ENCODE measurements around the gene CAPN10. TPM values are rescaled to one million over a fixed set of nuclear protein-coding genes. Genes with fewer than 3 reads are reported as not detected.

Gene CAPN10
- total RNA-seq, 1 donor from 2014 or later, result 14.2 TPM

DNA sequence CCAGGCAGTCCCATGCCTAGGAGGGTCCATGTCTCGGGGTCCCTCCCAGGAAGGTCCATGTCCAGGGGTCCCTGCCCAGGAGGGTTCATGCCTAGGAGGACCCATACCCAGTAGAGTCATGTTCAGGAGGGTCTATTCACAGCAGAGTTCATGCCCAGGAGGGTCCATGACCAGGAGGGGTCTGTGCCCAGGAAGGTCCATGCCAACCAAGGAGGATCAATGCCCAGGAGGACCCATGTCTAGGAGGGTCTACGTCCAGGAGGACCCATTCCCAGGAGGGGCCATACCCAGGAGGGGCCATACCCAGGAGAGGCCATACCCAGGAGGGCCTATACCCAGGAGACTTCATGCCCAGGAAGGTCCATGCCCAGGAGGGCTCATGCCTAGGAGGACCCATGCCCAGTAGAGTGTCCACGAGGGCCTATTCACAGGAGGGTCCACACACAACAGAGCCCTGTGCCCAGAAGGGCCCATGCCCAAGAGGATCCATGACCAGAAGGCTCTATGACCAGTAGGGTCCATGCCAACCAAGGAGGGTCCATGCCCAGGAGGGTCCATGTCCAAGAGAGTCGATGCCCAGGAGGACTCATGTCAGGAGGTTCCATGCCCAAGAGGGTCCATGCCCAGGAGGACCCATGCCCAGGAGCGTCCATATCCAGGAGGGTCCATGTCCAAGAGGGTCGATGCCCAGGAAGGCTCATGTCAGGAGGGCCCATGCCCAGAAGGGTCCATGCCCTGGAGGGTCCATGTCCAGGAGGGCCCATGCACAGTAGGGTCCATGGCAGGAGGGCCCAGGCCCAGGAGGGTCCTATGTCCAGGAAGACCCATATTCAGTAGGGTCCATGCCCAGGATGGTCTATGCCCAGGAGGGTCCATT lies 48.8 kb downstream of the CAPN10 start:
- TF ChIP-seq POLR2A (IDR thresholded peaks at IDR 0.05) (no peak), POLR2AphosphoS5 (IDR thresholded peaks at IDR 0.05; ENCODE audit: insufficient read depth in 1 of 2, low read depth in 1 of 2) (no peak)
- TF ChIP-seq, protein P1, sequence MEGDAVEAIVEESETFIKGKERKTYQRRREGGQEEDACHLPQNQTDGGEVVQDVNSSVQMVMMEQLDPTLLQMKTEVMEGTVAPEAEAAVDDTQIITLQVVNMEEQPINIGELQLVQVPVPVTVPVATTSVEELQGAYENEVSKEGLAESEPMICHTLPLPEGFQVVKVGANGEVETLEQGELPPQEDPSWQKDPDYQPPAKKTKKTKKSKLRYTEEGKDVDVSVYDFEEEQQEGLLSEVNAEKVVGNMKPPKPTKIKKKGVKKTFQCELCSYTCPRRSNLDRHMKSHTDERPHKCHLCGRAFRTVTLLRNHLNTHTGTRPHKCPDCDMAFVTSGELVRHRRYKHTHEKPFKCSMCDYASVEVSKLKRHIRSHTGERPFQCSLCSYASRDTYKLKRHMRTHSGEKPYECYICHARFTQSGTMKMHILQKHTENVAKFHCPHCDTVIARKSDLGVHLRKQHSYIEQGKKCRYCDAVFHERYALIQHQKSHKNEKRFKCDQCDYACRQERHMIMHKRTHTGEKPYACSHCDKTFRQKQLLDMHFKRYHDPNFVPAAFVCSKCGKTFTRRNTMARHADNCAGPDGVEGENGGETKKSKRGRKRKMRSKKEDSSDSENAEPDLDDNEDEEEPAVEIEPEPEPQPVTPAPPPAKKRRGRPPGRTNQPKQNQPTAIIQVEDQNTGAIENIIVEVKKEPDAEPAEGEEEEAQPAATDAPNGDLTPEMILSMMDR (IDR thresholded peaks at IDR 0.05), result no peak
- H3K27ac ChIP-seq, result no peak overlapping the region
- no peaks in the 10 kb centered on the region for H3K27me3 ChIP-seq
- no peaks in the 10 kb centered on the region for H3K36me3 ChIP-seq
- no peaks in the 10 kb centered on the region for H3K4me1 ChIP-seq
- H3K9me3 ChIP-seq, result no peaks in the 10 kb centered on the region
- intact Hi-C loops (cut with DNase I), result no loop called here
- no peak for DNase-seq (ENCODE audit: extremely low spot score in 2 of 2)
- no peak overlapping the region for H3K4me3 ChIP-seq

DNA sequence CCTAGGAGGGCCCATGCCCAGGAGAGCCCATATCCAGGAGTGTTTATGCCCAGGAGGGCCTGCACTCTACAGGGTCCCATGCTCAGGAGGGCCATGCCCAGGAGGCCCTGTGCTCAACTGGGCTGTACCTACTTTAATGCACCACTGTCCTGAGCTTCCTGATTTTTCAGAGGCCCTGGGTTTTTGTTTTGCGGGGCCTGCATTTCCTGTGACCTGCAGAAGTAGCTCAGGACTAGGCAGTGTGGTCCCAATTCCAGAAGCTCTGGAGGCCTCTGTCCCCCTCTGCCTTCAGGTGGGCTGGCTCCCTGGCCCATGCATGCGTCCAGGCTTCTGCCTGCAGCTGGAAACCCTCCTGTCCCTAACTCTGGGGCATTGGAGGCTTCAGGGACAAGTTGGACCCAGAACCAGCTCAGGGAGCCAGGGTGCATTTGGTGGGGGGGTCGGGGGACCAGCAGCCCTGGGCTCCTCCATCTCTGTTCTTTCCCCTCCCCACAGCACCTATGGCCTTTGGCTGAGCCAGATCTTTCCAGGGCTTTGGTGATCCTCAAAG lies 49.5 kb downstream of the CAPN10 start:
- Histone ChIP-seq H3K4me1 (no peaks in the 10 kb centered on the region), H3K9me3 (no peaks in the 10 kb centered on the region), H3K4me3 (no peak overlapping the region), H3K27me3 (no peaks in the 10 kb centered on the region), H3K36me3 (no peaks in the 10 kb centered on the region), H3K27ac (no peak overlapping the region)
- TF ChIP-seq, protein P1 (IDR thresholded peaks at IDR 0.05), result no peak
- TF ChIP-seq POLR2A (IDR thresholded peaks at IDR 0.05) (no peak), POLR2AphosphoS5 (IDR thresholded peaks at IDR 0.05; ENCODE audit: insufficient read depth in 1 of 2, low read depth in 1 of 2) (no peak)
- no peak for DNase-seq (ENCODE audit: extremely low spot score in 2 of 2)
- intact Hi-C loops (cut with DNase I), result no loop called here

DNA sequence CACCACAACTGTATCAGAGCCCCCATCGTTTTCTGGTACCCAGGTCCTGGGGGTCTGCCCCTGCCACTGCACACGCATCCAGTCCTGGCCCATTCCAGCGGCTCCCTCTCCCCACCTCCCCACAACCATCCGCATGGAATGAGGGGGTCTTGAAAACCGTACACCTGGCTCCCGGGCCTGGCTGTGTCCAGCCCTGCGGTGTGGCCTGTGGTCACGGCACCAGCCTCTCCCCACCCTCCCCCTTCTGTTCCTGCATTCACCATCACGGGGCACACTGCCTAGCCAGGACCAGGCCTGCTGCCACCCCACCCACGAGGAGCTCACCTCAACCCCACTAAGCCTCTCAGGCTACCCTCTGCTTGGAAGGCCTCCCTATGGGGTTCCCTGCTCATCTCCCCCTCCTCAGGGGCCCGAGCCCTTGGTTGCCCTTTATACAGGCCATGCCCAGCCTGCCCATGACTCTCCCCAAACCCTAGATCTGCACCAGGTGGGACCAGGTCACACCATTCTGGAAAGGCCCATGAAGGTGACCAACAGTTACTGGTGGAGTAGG lies 50.1 kb downstream of the CAPN10 start:
- Histone ChIP-seq H3K4me1 (no peaks in the 10 kb centered on the region), H3K36me3 (no peaks in the 10 kb centered on the region), H3K27ac (no peak overlapping the region), H3K27me3 (no peaks in the 10 kb centered on the region), H3K4me3 (no peak overlapping the region), H3K9me3 (no peaks in the 10 kb centered on the region)
- intact Hi-C loops (cut with DNase I), result no loop called here
- no peak for DNase-seq (ENCODE audit: extremely low spot score in 2 of 2)
- TF ChIP-seq POLR2AphosphoS5 (IDR thresholded peaks at IDR 0.05; ENCODE audit: insufficient read depth in 1 of 2, low read depth in 1 of 2) (no peak), POLR2A (IDR thresholded peaks at IDR 0.05) (no peak)
- TF ChIP-seq, protein P1 (IDR thresholded peaks at IDR 0.05), result no peak

DNA sequence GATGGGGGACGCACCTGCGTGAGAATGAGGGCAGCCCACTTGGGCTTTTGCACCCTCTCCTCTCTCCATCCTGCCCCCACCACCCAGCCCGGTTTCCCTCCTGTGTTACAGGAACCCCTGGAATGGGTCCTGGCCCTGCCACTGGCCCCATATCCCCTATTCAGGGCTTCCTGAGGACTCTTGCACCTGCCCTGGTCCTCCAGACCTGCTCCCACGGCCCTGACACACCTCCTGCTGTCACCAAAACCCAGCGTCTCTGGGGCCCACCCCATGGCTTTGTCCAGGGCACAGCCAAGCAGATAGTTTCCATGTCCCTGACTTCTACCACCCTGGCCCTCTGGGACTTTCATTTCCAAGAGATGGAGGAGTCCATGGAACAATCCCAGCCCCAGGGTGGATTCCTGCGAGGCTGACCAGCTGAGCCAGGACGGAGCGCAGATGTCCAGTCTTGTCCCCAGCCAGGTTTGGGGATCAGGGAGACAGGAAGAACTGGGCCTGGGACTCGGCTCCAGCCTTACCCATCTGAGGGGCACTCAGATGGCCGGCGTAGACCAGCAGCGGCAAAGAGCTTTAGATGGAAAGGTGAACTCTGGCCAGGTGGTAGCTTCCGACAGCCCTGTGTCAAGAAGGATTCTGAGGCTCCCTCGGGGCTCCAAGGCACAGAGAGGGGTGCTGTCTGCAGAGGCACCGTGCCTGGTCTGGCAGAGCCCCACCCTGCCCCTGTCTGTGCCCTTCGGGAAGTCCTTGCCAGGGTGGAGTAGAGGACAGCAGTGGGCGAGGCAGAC lies 50.8 kb downstream of the CAPN10 start:
- intact Hi-C loops (cut with DNase I), result no loop called here
- H3K4me3 ChIP-seq, result no peak overlapping the region
- H3K27me3 ChIP-seq, result no peaks in the 10 kb centered on the region
- no peaks in the 10 kb centered on the region for H3K36me3 ChIP-seq
- TF ChIP-seq, protein P1 (IDR thresholded peaks at IDR 0.05), result no peak
- TF ChIP-seq POLR2AphosphoS5 (IDR thresholded peaks at IDR 0.05; ENCODE audit: insufficient read depth in 1 of 2, low read depth in 1 of 2) (no peak), POLR2A (IDR thresholded peaks at IDR 0.05) (no peak)
- H3K27ac ChIP-seq, result no peak overlapping the region
- H3K4me1 ChIP-seq, result no peaks in the 10 kb centered on the region
- no peaks in the 10 kb centered on the region for H3K9me3 ChIP-seq
- no peak for DNase-seq (ENCODE audit: extremely low spot score in 2 of 2)

All from vagina (tissue), 2 donors.